GM15510 (cell line): ENCODE measurements around the gene DEFB131B.
"Not testable (repeated sequence)": the region's sequence is repeated elsewhere in the genome, so short reads cannot be mapped to it uniquely, and the experiment has no call there.

Experiments used
- POLR2A ChIP-seq: IDR thresholded peaks from 3 replicates; pipeline ENCODE4 v1.6.1; 2011; ENCODE audit warnings: borderline replicate concordance; ENCODE audit not compliant: insufficient read length; ENCODE audit errors: extremely low read depth

DEFB131B gene

DNA sequence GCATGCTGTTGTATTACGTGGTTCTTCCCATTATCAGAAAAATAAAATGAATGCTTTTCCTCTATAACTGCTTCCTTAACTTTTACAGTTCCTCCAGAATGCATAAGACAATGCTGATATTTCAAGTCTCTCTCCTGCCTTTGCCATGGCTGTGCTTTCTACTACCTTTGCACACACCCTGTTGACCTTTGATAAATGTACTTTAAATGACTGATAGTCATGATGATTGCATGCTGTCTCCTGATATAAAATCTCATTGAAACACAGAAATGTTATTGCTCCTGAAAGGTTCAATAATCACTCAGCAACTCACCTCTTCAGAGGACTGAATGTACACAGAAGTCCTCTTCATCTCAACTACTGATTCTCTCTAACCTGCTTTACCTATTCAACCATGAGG lies at the start of gene DEFB131B:
Gene DEFB131B (plus strand): TSS at position 395 of the 400 bp plus-strand sequence. CDS start 0 bp downstream, at position 395.
- not testable (repeated sequence) for TF ChIP-seq POLR2A

DNA sequence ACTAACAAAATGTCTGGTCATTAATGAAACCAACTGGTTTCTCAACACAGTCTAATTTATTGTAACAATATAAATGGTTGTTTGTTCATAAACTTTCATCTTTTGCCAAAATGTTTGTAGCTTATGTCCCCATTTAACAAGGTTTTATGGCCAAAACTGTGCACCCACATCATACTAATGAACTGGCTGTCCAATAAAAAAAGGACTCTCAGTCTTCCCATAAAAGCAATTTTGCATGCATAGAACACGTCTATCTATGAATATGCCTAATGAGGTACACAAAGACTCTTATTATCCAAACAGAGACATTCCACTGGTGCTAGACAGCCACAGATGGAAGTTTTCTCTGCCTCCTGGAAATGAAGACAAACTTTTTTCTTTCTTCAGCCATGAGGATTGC lies 45.4 kb upstream of the DEFB131B start, which contains the start of gene DEFB108B:
Gene DEFB108B (plus strand): TSS at position 390 of the 400 bp plus-strand sequence. CDS start 0 bp downstream, at position 390.
- not testable (repeated sequence) for TF ChIP-seq POLR2A

GRCh38 chr11:71843858-71844257 lies 34.4 kb upstream of the DEFB131B start:
- TF ChIP-seq POLR2A: no peak

DNA sequence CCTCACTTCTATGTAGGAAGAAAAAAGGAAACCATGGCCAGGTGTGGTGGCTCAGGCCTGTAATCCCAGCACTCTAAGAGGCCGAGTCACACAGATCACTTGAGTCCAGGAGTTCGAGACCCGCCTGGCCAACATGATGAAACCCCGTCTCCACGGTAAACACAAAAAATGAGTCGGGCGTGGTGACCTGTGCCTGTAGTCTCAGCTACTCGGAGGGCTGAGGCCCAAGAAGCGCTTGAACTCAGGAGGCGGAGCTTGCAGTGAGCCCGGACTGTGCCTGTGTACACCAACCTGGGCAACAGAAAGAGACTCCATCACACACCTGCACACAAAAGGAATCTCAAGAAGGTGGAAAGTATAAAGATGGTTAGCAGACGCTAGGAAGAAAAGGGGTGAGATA lies 17.7 kb downstream of the DEFB131B start:
- TF ChIP-seq POLR2A: no peak

GRCh38 chr11:71908218-71908617 lies 30.0 kb downstream of the DEFB131B start:
- no peak for TF ChIP-seq POLR2A

GRCh38 chr11:71913756-71914526 lies 35.7 kb downstream of the DEFB131B start:
- TF ChIP-seq POLR2A: no peak

DNA sequence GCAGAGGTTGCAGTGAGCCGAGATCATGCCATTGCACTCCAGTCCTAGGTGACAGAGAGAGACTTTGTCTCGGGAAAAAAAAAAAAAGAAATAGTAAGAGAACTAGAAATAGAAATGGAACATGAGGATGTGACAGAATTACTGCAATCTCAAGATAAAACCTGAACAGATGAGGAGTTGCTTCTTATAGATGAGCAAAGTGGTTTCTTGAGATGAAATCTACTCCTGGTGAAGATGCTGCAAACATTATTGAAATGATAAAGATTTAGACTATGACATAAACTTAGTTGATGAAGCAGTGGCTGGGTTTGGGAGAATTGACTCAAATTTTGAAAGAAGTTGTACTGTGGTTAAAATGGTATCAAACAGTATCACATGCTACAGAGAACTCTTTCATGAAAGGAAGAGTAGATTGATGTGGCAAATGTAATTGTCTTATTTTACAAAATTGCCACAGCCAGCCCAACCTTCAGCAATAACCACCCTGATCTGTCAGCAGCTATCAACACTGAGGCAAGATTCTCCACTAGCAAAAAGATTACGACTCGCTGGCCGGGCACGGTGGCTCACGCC lies 36.5 kb downstream of the DEFB131B start:
- TF ChIP-seq POLR2A: no peak

GRCh38 chr11:71917646-71918140 lies 39.4 kb downstream of the DEFB131B start:
- no peak for TF ChIP-seq POLR2A

- TF ChIP-seq POLR2A: peak; percentile 46
These were observed 49.8 kb downstream of the DEFB131B start, which contains the start of gene XNDC1N for GRCh38 chr11:71927820-71928736. Gene XNDC1N (minus strand): TSS chr11:71928594. CDS start chr11:71923353, 5,241 bp downstream.

DNA sequence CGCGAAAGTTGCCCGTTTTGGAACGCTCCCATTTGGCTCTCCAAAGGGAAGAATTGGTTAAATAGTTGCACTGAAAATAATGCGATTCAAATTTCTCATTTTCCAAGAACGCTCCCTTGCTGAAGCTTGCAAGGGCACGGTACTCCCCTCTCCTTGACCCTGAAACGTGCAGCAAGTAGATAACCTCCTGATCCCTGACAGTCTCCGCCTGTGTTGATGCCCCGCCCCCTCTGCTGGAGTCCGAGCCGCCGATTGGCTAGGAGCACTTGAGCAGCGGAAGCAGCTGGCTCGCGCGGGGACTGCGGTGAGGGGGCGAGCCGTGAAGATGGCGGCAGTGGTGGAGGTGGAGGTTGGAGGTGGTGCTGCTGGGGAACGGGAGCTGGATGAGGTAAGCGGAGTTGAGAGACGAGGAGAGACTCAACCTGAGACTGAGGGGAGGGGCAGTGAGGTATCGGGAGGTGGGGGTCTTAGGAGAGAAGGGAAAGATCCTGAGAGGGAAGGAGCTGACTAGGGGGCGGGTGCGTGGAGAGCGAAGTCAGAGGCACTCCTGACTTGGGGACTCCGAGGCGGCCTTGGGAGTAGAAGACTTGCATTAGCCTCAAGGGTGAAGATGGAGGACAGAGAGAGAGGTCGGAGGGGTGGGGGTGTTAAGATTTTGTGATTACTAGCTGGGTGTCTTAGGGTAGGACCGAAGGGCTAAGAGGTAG lies 50.6 kb downstream of the DEFB131B start, which contains the start of gene RNF121:
Gene RNF121 (plus strand): TSS at position 310 of the 707 bp plus-strand sequence. CDS start 16 bp downstream, at position 326.
- TF ChIP-seq POLR2A: peak; percentile 87

DNA sequence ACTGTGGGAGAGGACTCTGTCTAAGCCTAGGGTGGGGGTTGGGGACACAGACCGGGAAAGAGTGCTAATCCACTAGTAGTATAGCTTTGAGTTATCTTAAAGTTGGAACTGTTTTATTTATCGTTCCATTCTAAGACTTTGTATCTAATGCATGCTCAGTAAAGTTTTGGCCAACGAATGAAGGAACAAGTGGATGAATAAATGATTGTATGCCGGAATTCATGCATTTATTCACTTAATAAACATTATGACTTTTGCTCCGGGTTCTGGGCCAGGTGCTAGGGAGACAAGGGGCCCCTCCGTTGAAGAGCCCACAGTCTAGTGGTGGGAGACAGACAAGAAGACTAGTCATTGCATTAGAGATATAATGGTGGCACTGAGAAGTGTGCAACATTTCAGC lies 51.2 kb downstream of the DEFB131B start:
- TF ChIP-seq POLR2A: no peak

DNA sequence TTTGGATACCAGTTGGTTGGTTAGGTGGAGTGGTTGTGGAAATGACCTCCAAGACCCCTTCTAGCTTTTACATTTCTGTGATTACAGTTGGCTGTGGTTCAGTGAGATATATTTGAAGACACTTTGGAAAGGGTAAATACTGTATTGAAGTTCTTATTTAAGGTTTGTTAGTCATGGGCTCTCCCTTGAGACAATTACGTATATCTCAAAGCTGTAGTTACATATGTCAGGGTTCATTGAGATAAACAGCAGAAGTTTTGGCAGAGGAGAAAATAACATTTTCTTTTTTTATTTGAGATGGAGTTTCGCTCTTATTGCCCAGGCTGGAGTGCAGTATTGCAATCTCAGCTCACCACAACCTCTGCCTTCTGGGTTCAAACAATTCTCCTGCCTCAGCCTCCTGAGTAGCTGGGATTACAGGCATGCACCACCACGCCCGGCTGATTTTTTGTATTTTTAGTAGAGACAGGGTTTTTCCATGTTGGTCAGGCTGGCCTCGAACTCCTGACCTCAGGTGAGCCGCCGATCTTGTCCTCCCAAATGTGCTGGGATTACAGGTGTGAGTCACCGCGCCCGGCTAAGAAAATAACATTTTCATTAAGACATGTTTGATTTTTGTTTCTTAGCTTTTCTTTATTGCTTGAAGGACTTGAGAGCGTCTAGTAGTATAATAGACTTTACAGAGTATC lies 52.4 kb downstream of the DEFB131B start:
- no peak for TF ChIP-seq POLR2A

DNA sequence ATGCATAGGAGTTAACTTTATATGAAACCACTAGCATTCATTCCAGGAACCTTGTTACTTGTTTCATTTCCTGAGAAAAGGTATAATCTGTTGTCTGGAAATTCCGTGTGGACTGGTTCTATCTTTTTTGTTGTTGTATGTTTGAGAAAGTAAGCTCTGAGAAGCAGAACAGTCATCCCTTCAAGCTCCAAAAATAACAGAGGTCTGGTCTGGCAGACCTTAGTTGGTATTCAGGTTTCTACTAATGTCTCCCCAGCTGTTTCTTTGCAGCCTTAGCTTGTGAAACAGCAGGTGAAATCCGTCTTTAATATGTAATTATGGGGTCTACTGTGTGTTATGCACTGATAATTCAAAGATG lies 53.0 kb downstream of the DEFB131B start:
- no peak for TF ChIP-seq POLR2A
